RWPE2 (cell line): ENCODE results near the gene HPD.
A peak's percentile ranks its signal among the peaks of the same experiment; 100 is the strongest.

ENCODE experiments used
- ATAC-seq: fragments of 200-7000 bp; cut with Tn5 transposase; 3 replicates; pipeline ENCODE4 v1.9.1; 2021; ENCODE audit warnings: low read depth
- DNase-seq: peaks from one replicate; pipeline ENCODE4 v3.0.0-alpha.2; 2020; ENCODE audit warnings: low spot score
- H3K27ac ChIP-seq: fragments of 450-650 bp; 2 replicates; pipeline ENCODE4 v1.5.1; 2017; ENCODE audit warnings: mild to moderate bottlenecking; ENCODE audit not compliant: poor library complexity, severe bottlenecking
- H3K27me3 ChIP-seq: fragments of 250-450 bp; sonication (Bioruptor Pico); 2 replicates; pipeline ENCODE4 v1.5.1; 2021; ENCODE audit warnings: mild to moderate bottlenecking, moderate library complexity; ENCODE audit not compliant: insufficient read depth, poor library complexity, severe bottlenecking
- H3K36me3 ChIP-seq: fragments of 250-450 bp; sonication (Bioruptor Pico); 2 replicates; pipeline ENCODE4 v1.5.1; 2020; ENCODE audit warnings: low read depth, mild to moderate bottlenecking, moderate library complexity
- H3K4me1 ChIP-seq: fragments of 250-450 bp; sonication (Bioruptor Pico); 2 replicates; pipeline ENCODE4 v1.5.1; 2021; ENCODE audit warnings: mild to moderate bottlenecking, moderate library complexity; ENCODE audit not compliant: insufficient read depth, poor library complexity, severe bottlenecking
- H3K4me3 ChIP-seq: fragments of 250-450 bp; sonication (Bioruptor Pico); 2 replicates; pipeline ENCODE4 v1.5.1; 2021; ENCODE audit warnings: mild to moderate bottlenecking, moderate library complexity; ENCODE audit not compliant: severe bottlenecking
- H3K9me3 ChIP-seq: fragments of 250-450 bp; sonication (Bioruptor Pico); 2 replicates; pipeline ENCODE4 v1.5.1; 2021; ENCODE audit warnings: mild to moderate bottlenecking, moderate library complexity; ENCODE audit not compliant: severe bottlenecking
- TF ChIP-seq, protein P1 (sequence below): fragments of 450-650 bp; IDR thresholded peaks from one replicate; pipeline ENCODE4 v1.5.1; 2017; ENCODE audit warnings: mild to moderate bottlenecking, moderate library complexity; ENCODE audit not compliant: poor library complexity, severe bottlenecking

The HPD gene

DNA sequence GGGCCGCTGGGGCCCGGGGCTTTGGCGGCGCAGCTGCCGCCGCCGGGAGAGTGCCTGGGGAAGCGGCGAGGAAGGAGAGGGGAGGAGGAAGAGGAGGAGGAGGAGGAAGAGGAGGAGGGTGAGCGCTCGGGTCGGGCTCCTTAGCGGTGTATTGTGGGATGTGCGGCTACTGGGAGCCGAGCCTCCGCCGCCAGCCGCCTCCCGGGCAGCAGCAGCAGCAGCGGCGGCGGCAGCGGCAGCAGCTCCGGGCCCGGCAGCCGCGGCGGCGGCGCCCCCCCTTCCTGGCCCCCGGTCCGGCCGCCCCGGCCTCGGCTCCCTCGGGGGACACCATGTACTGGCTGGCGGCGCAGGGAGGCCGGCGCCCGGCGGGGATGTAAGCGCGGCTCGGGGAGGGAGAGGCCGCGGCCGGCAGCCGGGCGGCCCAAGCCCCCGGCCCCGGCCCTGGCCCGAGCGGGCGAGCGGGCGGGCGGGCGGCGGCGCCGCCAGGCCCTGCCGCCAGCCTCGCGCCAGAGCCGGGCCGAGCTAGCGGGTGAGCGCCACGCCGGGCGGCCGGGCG is 54.7 kb downstream of the HPD start, which contains the start of gene SETD1B:
SETD1B (plus strand) TSS at position 149 of the 556 bp plus-strand sequence. CDS start 729 bp downstream, outside the sequence.
- H3K9me3 ChIP-seq: no peaks in the 10 kb centered on the region
- peaks cover 35% of the 10 kb centered on the region for H3K36me3 ChIP-seq
- H3K4me1 ChIP-seq: peaks cover 15% of the 10 kb centered on the region
- DNase-seq (peak; percentile 66), ATAC-seq (no peak)
- TF ChIP-seq, protein P1, sequence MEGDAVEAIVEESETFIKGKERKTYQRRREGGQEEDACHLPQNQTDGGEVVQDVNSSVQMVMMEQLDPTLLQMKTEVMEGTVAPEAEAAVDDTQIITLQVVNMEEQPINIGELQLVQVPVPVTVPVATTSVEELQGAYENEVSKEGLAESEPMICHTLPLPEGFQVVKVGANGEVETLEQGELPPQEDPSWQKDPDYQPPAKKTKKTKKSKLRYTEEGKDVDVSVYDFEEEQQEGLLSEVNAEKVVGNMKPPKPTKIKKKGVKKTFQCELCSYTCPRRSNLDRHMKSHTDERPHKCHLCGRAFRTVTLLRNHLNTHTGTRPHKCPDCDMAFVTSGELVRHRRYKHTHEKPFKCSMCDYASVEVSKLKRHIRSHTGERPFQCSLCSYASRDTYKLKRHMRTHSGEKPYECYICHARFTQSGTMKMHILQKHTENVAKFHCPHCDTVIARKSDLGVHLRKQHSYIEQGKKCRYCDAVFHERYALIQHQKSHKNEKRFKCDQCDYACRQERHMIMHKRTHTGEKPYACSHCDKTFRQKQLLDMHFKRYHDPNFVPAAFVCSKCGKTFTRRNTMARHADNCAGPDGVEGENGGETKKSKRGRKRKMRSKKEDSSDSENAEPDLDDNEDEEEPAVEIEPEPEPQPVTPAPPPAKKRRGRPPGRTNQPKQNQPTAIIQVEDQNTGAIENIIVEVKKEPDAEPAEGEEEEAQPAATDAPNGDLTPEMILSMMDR: no peak
- H3K27ac ChIP-seq: peak within 1 kb of the TSS; percentile 100
- peak within 1 kb of the TSS; percentile 94 for H3K4me3 ChIP-seq
- H3K27me3 ChIP-seq: no peaks in the 10 kb centered on the region

GRCh38 chr12:121802843-121803698 is 55.6 kb downstream of the HPD start:
- ATAC-seq (peak; percentile 66), DNase-seq (peak; percentile 90)
- Histone ChIP-seq H3K4me3 (peak overlapping the region; percentile 94), H3K9me3 (no peaks in the 10 kb centered on the region), H3K36me3 (peaks cover 33% of the 10 kb centered on the region), H3K4me1 (peaks cover 24% of the 10 kb centered on the region), H3K27ac (peak overlapping the region; percentile 100), H3K27me3 (no peaks in the 10 kb centered on the region)
- TF ChIP-seq, protein P1: no peak

- no peak for DNase-seq
- no peak for ATAC-seq
- Histone ChIP-seq H3K4me3 (peak overlapping the region; percentile 94), H3K27ac (peak overlapping the region; percentile 100), H3K36me3 (peaks cover 30% of the 10 kb centered on the region), H3K9me3 (no peaks in the 10 kb centered on the region), H3K27me3 (no peaks in the 10 kb centered on the region), H3K4me1 (peaks cover 30% of the 10 kb centered on the region)
- TF ChIP-seq, protein P1: no peak
Observed at GRCh38 chr12:121802485-121802842, 56.2 kb downstream of the HPD start.

GRCh38 chr12:121801595-121802484 is 56.8 kb downstream of the HPD start:
- Histone ChIP-seq H3K36me3 (peaks cover 27% of the 10 kb centered on the region), H3K27ac (peak overlapping the region; percentile 100), H3K27me3 (no peaks in the 10 kb centered on the region), H3K4me3 (peak overlapping the region; percentile 94), H3K9me3 (no peaks in the 10 kb centered on the region), H3K4me1 (peaks cover 32% of the 10 kb centered on the region)
- ATAC-seq (no peak), DNase-seq (no peak)
- TF ChIP-seq, protein P1: no peak
